Measurements from ENCODE around the gene DUSP8.
A peak's percentile ranks its signal among the peaks of the same experiment; 100 is the strongest.

The DUSP8 gene

GRCh38 chr11:1553808-1554594 lies 18.1 kb downstream of the DUSP8 start:
- no peak for DNase-seq

GRCh38 chr11:1549338-1550330 lies 22.4 kb downstream of the DUSP8 start:
- no peak for DNase-seq

GRCh38 chr11:1548221-1549070 lies 23.6 kb downstream of the DUSP8 start:
- peak; percentile 68 for DNase-seq

GRCh38 chr11:1547467-1548098 lies 24.5 kb downstream of the DUSP8 start:
- DNase-seq: peak; percentile 47

GRCh38 chr11:1546536-1547466 lies 25.3 kb downstream of the DUSP8 start:
- peak; percentile 79 for DNase-seq

- no peak for DNase-seq
Observed at GRCh38 chr11:1546077-1546535, 26.0 kb downstream of the DUSP8 start.

- no peak for DNase-seq
Observed at GRCh38 chr11:1545432-1545831, 26.6 kb downstream of the DUSP8 start.

GRCh38 chr11:1544536-1544935 lies 27.5 kb downstream of the DUSP8 start:
- no peak for DNase-seq

- DNase-seq: no peak
Observed at GRCh38 chr11:1543606-1544263, 28.3 kb downstream of the DUSP8 start.

- DNase-seq: no peak
Observed at GRCh38 chr11:1542267-1542666, 29.8 kb downstream of the DUSP8 start.

GRCh38 chr11:1541474-1542204 lies 30.4 kb downstream of the DUSP8 start:
- no peak for DNase-seq

- DNase-seq: no peak
Observed at GRCh38 chr11:1540074-1540473, 32.0 kb downstream of the DUSP8 start.

GRCh38 chr11:1538153-1538552 lies 33.9 kb downstream of the DUSP8 start:
- no peak for DNase-seq

GRCh38 chr11:1536065-1536843 lies 35.8 kb downstream of the DUSP8 start:
- DNase-seq: no peak

GRCh38 chr11:1534682-1535081 lies 37.4 kb downstream of the DUSP8 start:
- no peak for DNase-seq

- no peak for DNase-seq
Observed at GRCh38 chr11:1534171-1534570, 37.9 kb downstream of the DUSP8 start.

- no peak for DNase-seq
Observed at GRCh38 chr11:1533342-1533725, 38.7 kb downstream of the DUSP8 start.

- no peak for DNase-seq
Observed at GRCh38 chr11:1532606-1533341, 39.3 kb downstream of the DUSP8 start.

All from right kidney (tissue), 1 donor.